Neuron (in vitro differentiated cells): ENCODE results near the gene OSBP.
A peak's percentile ranks its signal among the peaks of the same experiment; 100 is the strongest.

ENCODE experiments used
- H2AFZ ChIP-seq: one replicate; pipeline ENCODE4 v1.6.1; 2013; ENCODE audit warnings: low read depth, mild to moderate bottlenecking, inconsistent platforms, low read length, moderate library complexity
- H3K27me3 ChIP-seq: one replicate; pipeline ENCODE4 v1.6.1; 2013; ENCODE audit warnings: low read length; ENCODE audit not compliant: insufficient read depth
- H3K36me3 ChIP-seq: one replicate; pipeline ENCODE4 v1.6.1; 2013; ENCODE audit warnings: low read length; ENCODE audit not compliant: insufficient read depth
- H3K4me1 ChIP-seq: one replicate; pipeline ENCODE4 v1.6.1; 2013; ENCODE audit warnings: low read length; ENCODE audit not compliant: insufficient read depth
- H3K4me3 ChIP-seq: 2 replicates; pipeline ENCODE4 v1.5.1; 2013; ENCODE audit warnings: mild to moderate bottlenecking, low read length, moderate library complexity
- H3K9me3 ChIP-seq: one replicate; pipeline ENCODE4 v1.6.1; 2013; ENCODE audit warnings: low read length

OSBP gene

GRCh38 chr11:59584294-59584693 is 31.3 kb downstream of the OSBP start:
- Histone ChIP-seq H3K27me3 (no peaks in the 10 kb centered on the region), H3K9me3 (peaks cover 12% of the 10 kb centered on the region), H3K4me3 (no peak overlapping the region), H2AFZ (no peak overlapping the region), H3K36me3 (peaks cover 47% of the 10 kb centered on the region), H3K4me1 (no peaks in the 10 kb centered on the region)

- Histone ChIP-seq H3K36me3 (peaks cover 56% of the 10 kb centered on the region), H3K4me1 (no peaks in the 10 kb centered on the region), H3K9me3 (peaks cover 12% of the 10 kb centered on the region), H3K27me3 (no peaks in the 10 kb centered on the region), H2AFZ (no peak overlapping the region), H3K4me3 (no peak overlapping the region)
These were observed 33.6 kb downstream of the OSBP start for GRCh38 chr11:59582006-59582405.

GRCh38 chr11:59578369-59578768 is 37.2 kb downstream of the OSBP start:
- no peaks in the 10 kb centered on the region for H3K4me1 ChIP-seq
- H3K4me3 ChIP-seq, result no peak overlapping the region
- H3K27me3 ChIP-seq, result no peaks in the 10 kb centered on the region
- no peaks in the 10 kb centered on the region for H3K9me3 ChIP-seq
- H3K36me3 ChIP-seq, result peaks cover 61% of the 10 kb centered on the region
- H2AFZ ChIP-seq, result no peak overlapping the region

- H2AFZ ChIP-seq, result no peak overlapping the region
- H3K27me3 ChIP-seq, result no peaks in the 10 kb centered on the region
- no peak overlapping the region for H3K4me3 ChIP-seq
- no peaks in the 10 kb centered on the region for H3K9me3 ChIP-seq
- peaks cover 52% of the 10 kb centered on the region for H3K36me3 ChIP-seq
- no peaks in the 10 kb centered on the region for H3K4me1 ChIP-seq
These were observed 40.1 kb downstream of the OSBP start for GRCh38 chr11:59575505-59575904.

GRCh38 chr11:59574932-59575502 is 40.6 kb downstream of the OSBP start:
- H3K36me3 ChIP-seq, result peaks cover 48% of the 10 kb centered on the region
- no peaks in the 10 kb centered on the region for H3K4me1 ChIP-seq
- no peak overlapping the region for H3K4me3 ChIP-seq
- H2AFZ ChIP-seq, result no peak overlapping the region
- H3K27me3 ChIP-seq, result no peaks in the 10 kb centered on the region
- H3K9me3 ChIP-seq, result no peaks in the 10 kb centered on the region

GRCh38 chr11:59574467-59574866 is 41.1 kb downstream of the OSBP start:
- Histone ChIP-seq H3K36me3 (peaks cover 44% of the 10 kb centered on the region), H2AFZ (no peak overlapping the region), H3K27me3 (no peaks in the 10 kb centered on the region), H3K4me3 (no peak overlapping the region), H3K9me3 (no peaks in the 10 kb centered on the region), H3K4me1 (no peaks in the 10 kb centered on the region)

- Histone ChIP-seq H3K4me1 (no peaks in the 10 kb centered on the region), H3K4me3 (no peak overlapping the region), H3K27me3 (no peaks in the 10 kb centered on the region), H3K9me3 (no peaks in the 10 kb centered on the region), H2AFZ (no peak overlapping the region), H3K36me3 (peaks cover 37% of the 10 kb centered on the region)
These were observed 42.4 kb downstream of the OSBP start for GRCh38 chr11:59573216-59573615.

GRCh38 chr11:59572091-59572490 is 43.5 kb downstream of the OSBP start:
- Histone ChIP-seq H3K36me3 (peaks cover 26% of the 10 kb centered on the region), H3K27me3 (no peaks in the 10 kb centered on the region), H3K9me3 (no peaks in the 10 kb centered on the region), H3K4me1 (no peaks in the 10 kb centered on the region), H2AFZ (no peak overlapping the region), H3K4me3 (no peak overlapping the region)

GRCh38 chr11:59562292-59562691 is 53.3 kb downstream of the OSBP start:
- Histone ChIP-seq H3K4me1 (peaks cover 3% of the 10 kb centered on the region), H3K4me3 (no peak overlapping the region), H3K27me3 (no peaks in the 10 kb centered on the region), H3K36me3 (no peaks in the 10 kb centered on the region), H3K9me3 (no peaks in the 10 kb centered on the region), H2AFZ (no peak overlapping the region)

- no peaks in the 10 kb centered on the region for H3K36me3 ChIP-seq
- H2AFZ ChIP-seq, result peak overlapping the region; percentile 91
- peak overlapping the region; percentile 79 for H3K4me3 ChIP-seq
- peaks cover 6% of the 10 kb centered on the region for H3K4me1 ChIP-seq
- no peaks in the 10 kb centered on the region for H3K27me3 ChIP-seq
- H3K9me3 ChIP-seq, result no peaks in the 10 kb centered on the region
These were observed 54.7 kb downstream of the OSBP start for GRCh38 chr11:59560702-59561473.

GRCh38 chr11:59560290-59560701 is 55.3 kb downstream of the OSBP start:
- peak overlapping the region; percentile 91 for H2AFZ ChIP-seq
- no peaks in the 10 kb centered on the region for H3K36me3 ChIP-seq
- peaks cover 6% of the 10 kb centered on the region for H3K4me1 ChIP-seq
- no peaks in the 10 kb centered on the region for H3K9me3 ChIP-seq
- H3K27me3 ChIP-seq, result no peaks in the 10 kb centered on the region
- peak overlapping the region; percentile 79 for H3K4me3 ChIP-seq

GRCh38 chr11:59559886-59560285 is 55.7 kb downstream of the OSBP start:
- peaks cover 6% of the 10 kb centered on the region for H3K4me1 ChIP-seq
- H3K27me3 ChIP-seq, result no peaks in the 10 kb centered on the region
- H3K9me3 ChIP-seq, result no peaks in the 10 kb centered on the region
- no peak overlapping the region for H2AFZ ChIP-seq
- no peaks in the 10 kb centered on the region for H3K36me3 ChIP-seq
- peak overlapping the region; percentile 79 for H3K4me3 ChIP-seq

GRCh38 chr11:59558270-59558643 is 57.3 kb downstream of the OSBP start:
- H2AFZ ChIP-seq, result no peak overlapping the region
- H3K4me3 ChIP-seq, result peak overlapping the region; percentile 88
- no peaks in the 10 kb centered on the region for H3K36me3 ChIP-seq
- H3K27me3 ChIP-seq, result no peaks in the 10 kb centered on the region
- peaks cover 6% of the 10 kb centered on the region for H3K4me1 ChIP-seq
- no peaks in the 10 kb centered on the region for H3K9me3 ChIP-seq
